Hindlimb muscle (tissue), 1 donor: Measurements from ENCODE around the gene FGF22. TPM values are rescaled to one million over a fixed set of nuclear protein-coding genes. Genes with fewer than 3 reads are reported as not detected.

Experiments used
- DNase-seq: peaks from one replicate; pipeline ENCODE4 v3.0.0-alpha.2; 2013
- polyA plus RNA-seq: library from polyadenylated mRNA; unstranded; fragments of 120-200 nt; gene quantifications from one replicate; pipeline ENCODE4 v1.2.1, GENCODE V29; 2013; ENCODE audit not compliant: insufficient read length

Gene FGF22
- polyA plus RNA-seq, 1 donor = 0.28 TPM

- no peak for DNase-seq
Observed at GRCh38 chr19:681029-682019, 41.6 kb downstream of the FGF22 start.

GRCh38 chr19:682678-683320 lies 43.1 kb downstream of the FGF22 start:
- DNase-seq = no peak

GRCh38 chr19:685454-685931 lies 45.8 kb downstream of the FGF22 start:
- no peak for DNase-seq

GRCh38 chr19:686589-687297 lies 47.1 kb downstream of the FGF22 start:
- DNase-seq = no peak

GRCh38 chr19:687569-688166 lies 48.0 kb downstream of the FGF22 start:
- no peak for DNase-seq

GRCh38 chr19:688214-688613 lies 48.5 kb downstream of the FGF22 start:
- no peak for DNase-seq

- DNase-seq = no peak
Observed at GRCh38 chr19:688992-689391, 49.3 kb downstream of the FGF22 start.

- no peak for DNase-seq
Observed at GRCh38 chr19:690203-690602, 50.5 kb downstream of the FGF22 start.

Other genes starting within 250 kb of the FGF22 start
- gene C2CD4C, start 230.7 kb upstream of the FGF22 start, polyA plus RNA-seq = 1.3 TPM
- 39.7 TPM for gene SHC2, start 178.8 kb upstream of the FGF22 start, polyA plus RNA-seq
- 11.9 TPM for gene MADCAM1, start 143.4 kb upstream of the FGF22 start, polyA plus RNA-seq
- 10.1 TPM for gene TPGS1, start 132.4 kb upstream of the FGF22 start, polyA plus RNA-seq
- 78.5 TPM for gene CDC34, start 108.1 kb upstream of the FGF22 start, polyA plus RNA-seq
- 0.21 TPM for gene GZMM, start 95.8 kb upstream of the FGF22 start, polyA plus RNA-seq
- 227 TPM for gene BSG, start 67.3 kb upstream of the FGF22 start, polyA plus RNA-seq
- 0.09 TPM for gene HCN2, start 50.0 kb upstream of the FGF22 start, polyA plus RNA-seq
- 36.0 TPM for gene POLRMT, start 6.3 kb upstream of the FGF22 start, polyA plus RNA-seq
- 32.3 TPM for gene RNF126, start 23.3 kb downstream of the FGF22 start, polyA plus RNA-seq
- gene FSTL3, start 36.5 kb downstream of the FGF22 start, polyA plus RNA-seq = 17.9 TPM
- gene PRSS57, start 55.6 kb downstream of the FGF22 start, polyA plus RNA-seq = 0.32 TPM
- gene PALM, start 69.1 kb downstream of the FGF22 start, polyA plus RNA-seq = 47.0 TPM
- gene MISP, start 111.2 kb downstream of the FGF22 start, polyA plus RNA-seq = 0.21 TPM
- 127 TPM for gene PTBP1, start 157.6 kb downstream of the FGF22 start, polyA plus RNA-seq
- not detected for gene PLPPR3, start 182.1 kb downstream of the FGF22 start, polyA plus RNA-seq
- 3.2 TPM for gene AZU1, start 188.0 kb downstream of the FGF22 start, polyA plus RNA-seq
- gene PRTN3, start 201.1 kb downstream of the FGF22 start, polyA plus RNA-seq = 6.1 TPM
- gene ELANE, start 212.4 kb downstream of the FGF22 start, polyA plus RNA-seq = 0.89 TPM
- gene CFD, start 219.8 kb downstream of the FGF22 start, polyA plus RNA-seq = 4.1 TPM